Thyroid gland (tissue), 4 donors: ENCODE results near the gene NMRK2.

Source experiments
- POLR2A ChIP-seq, 2 donors: fragments of 450-650 bp; IDR thresholded peaks; one replicate each; pipeline ENCODE4 v1.6.1; 2017; ENCODE audit warnings: antibody characterized with exemption in 2 of 2, mild to moderate bottlenecking in 2 of 2, moderate library complexity in 1 of 2
- TF ChIP-seq, protein P1 (sequence below), 6 experiments: fragments of 200-600 bp in 3 of 6; fragments of 450-650 bp in 3 of 6; sonication (generic) in 3 of 6; IDR thresholded peaks; one replicate each; pipeline ENCODE4 v1.5.1; 2016 to 2019; ENCODE audit warnings: antibody characterized with exemption in 6 of 6, mild to moderate bottlenecking in 2 of 6, inconsistent platforms in 1 of 6, moderate library complexity in 1 of 6

- TF ChIP-seq, protein P1, sequence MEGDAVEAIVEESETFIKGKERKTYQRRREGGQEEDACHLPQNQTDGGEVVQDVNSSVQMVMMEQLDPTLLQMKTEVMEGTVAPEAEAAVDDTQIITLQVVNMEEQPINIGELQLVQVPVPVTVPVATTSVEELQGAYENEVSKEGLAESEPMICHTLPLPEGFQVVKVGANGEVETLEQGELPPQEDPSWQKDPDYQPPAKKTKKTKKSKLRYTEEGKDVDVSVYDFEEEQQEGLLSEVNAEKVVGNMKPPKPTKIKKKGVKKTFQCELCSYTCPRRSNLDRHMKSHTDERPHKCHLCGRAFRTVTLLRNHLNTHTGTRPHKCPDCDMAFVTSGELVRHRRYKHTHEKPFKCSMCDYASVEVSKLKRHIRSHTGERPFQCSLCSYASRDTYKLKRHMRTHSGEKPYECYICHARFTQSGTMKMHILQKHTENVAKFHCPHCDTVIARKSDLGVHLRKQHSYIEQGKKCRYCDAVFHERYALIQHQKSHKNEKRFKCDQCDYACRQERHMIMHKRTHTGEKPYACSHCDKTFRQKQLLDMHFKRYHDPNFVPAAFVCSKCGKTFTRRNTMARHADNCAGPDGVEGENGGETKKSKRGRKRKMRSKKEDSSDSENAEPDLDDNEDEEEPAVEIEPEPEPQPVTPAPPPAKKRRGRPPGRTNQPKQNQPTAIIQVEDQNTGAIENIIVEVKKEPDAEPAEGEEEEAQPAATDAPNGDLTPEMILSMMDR (IDR thresholded peaks at IDR 0.05), result no peak
- TF ChIP-seq POLR2A (IDR thresholded peaks at IDR 0.05), result no peak
Observed at GRCh38 chr19:3895788-3896187, 37.1 kb upstream of the NMRK2 start.
